RCC 7860 (cell line): ENCODE data around the gene MEIOSIN.
"Not testable (repeated sequence)": the region's sequence is repeated elsewhere in the genome, so short reads cannot be mapped to it uniquely, and the experiment has no call there.

Source experiments
- DNase-seq: peaks from one replicate; pipeline ENCODE4 v3.0.0-alpha.2; 2015; ENCODE audit warnings: low spot score
- FAIRE-seq: peaks from 2 replicates; lab custom pipeline; 2012; peaks lifted over from hg19 to GRCh38; lab: Jason Lieb, UNC

The MEIOSIN gene

GRCh38 chr19:45717983-45718650, 15.1 kb upstream of the MEIOSIN start:
- no peak for FAIRE-seq
- DNase-seq = no peak

GRCh38 chr19:45720065-45720464, 13.2 kb upstream of the MEIOSIN start:
- FAIRE-seq, DNase-seq: not testable (repeated sequence)

- not testable (repeated sequence) for DNase-seq, FAIRE-seq
Observed at GRCh38 chr19:45728683-45729082, 4.6 kb upstream of the MEIOSIN start.

- DNase-seq (no peak), FAIRE-seq (no peak)
Observed at GRCh38 chr19:45729800-45730290, 3.4 kb upstream of the MEIOSIN start.

GRCh38 chr19:45730368-45731288, 2.6 kb upstream of the MEIOSIN start, which contains the start of gene FBXO46:
FBXO46 (minus strand) TSS chr19:45730896; CDS start chr19:45713495, 17,401 bp downstream.
- peak; percentile 84 for FAIRE-seq
- peak; percentile 88 for DNase-seq

GRCh38 chr19:45739498-45740439, 6.5 kb downstream of the MEIOSIN start:
- no peak for DNase-seq

GRCh38 chr19:45742969-45743368, 9.7 kb downstream of the MEIOSIN start:
- FAIRE-seq (no peak), DNase-seq (no peak)

More at GRCh38 chr19:45739498-45740439, 6.5 kb downstream of the MEIOSIN start:
- FAIRE-seq = no peak

GRCh38 chr19:45745606-45746005, 12.4 kb downstream of the MEIOSIN start:
- FAIRE-seq (no peak), DNase-seq (no peak)

- FAIRE-seq = no peak
- no peak for DNase-seq
Observed at GRCh38 chr19:45746866-45747265, 13.6 kb downstream of the MEIOSIN start.

GRCh38 chr19:45747513-45747912, 14.3 kb downstream of the MEIOSIN start:
- no peak for DNase-seq
- no peak for FAIRE-seq

- not testable (repeated sequence) for FAIRE-seq, DNase-seq
Observed at GRCh38 chr19:45751483-45751882, 18.2 kb downstream of the MEIOSIN start.

- DNase-seq (peak; percentile 31), FAIRE-seq (no peak)
Observed at GRCh38 chr19:45752639-45753038, 19.4 kb downstream of the MEIOSIN start.

GRCh38 chr19:45753548-45753947, 20.3 kb downstream of the MEIOSIN start:
- no peak for FAIRE-seq
- DNase-seq = no peak

- DNase-seq (no peak), FAIRE-seq (no peak)
Observed at GRCh38 chr19:45754323-45754722, 21.1 kb downstream of the MEIOSIN start.

GRCh38 chr19:45757695-45758094, 24.5 kb downstream of the MEIOSIN start:
- FAIRE-seq (no peak), DNase-seq (no peak)

GRCh38 chr19:45758921-45759320, 25.7 kb downstream of the MEIOSIN start:
- FAIRE-seq (no peak), DNase-seq (no peak)

- DNase-seq (no peak), FAIRE-seq (no peak)
Observed at GRCh38 chr19:45761714-45762113, 28.5 kb downstream of the MEIOSIN start.

GRCh38 chr19:45762870-45763631, 29.8 kb downstream of the MEIOSIN start:
- DNase-seq = no peak
- no peak for FAIRE-seq

- DNase-seq (no peak), FAIRE-seq (no peak)
Observed at GRCh38 chr19:45763691-45764294, 30.6 kb downstream of the MEIOSIN start.
